Measurements from ENCODE around the gene GTF3C4.

The GTF3C4 gene

GRCh38 chr9:132730054-132731033 lies 60.1 kb downstream of the GTF3C4 start:
- Histone ChIP-seq H3K27me3 (ENCODE audit: insufficient read depth, poor library complexity, severe bottlenecking) (no peaks in the 10 kb centered on the region), H3K27ac (replicated peaks) (no peak overlapping the region), H3K4me3 (replicated peaks; ENCODE audit: insufficient read depth, low read length) (no peak overlapping the region)
- no peak for DNase-seq (ENCODE audit: low read depth in 1 of 2, low spot score in 1 of 2)
- TF ChIP-seq REST (IDR thresholded peaks at IDR 0.05; ENCODE audit: insufficient replicate concordance, low read depth) (no peak), POLR2AphosphoS5 (IDR thresholded peaks at IDR 0.05; ENCODE audit: low read depth) (no peak), CTCF (IDR thresholded peaks at IDR 0.05; ENCODE audit: insufficient read depth, low read length) (no peak), SPI1 (IDR thresholded peaks at IDR 0.05; ENCODE audit: borderline replicate concordance, low read depth) (no peak), GABPA (IDR thresholded peaks at IDR 0.05; ENCODE audit: low read depth) (no peak)

GRCh38 chr9:132731230-132731629 lies 61.0 kb downstream of the GTF3C4 start:
- no peak for TF ChIP-seq POLR2AphosphoS5 (IDR thresholded peaks at IDR 0.05; ENCODE audit: low read depth)
- TF ChIP-seq REST (IDR thresholded peaks at IDR 0.05; ENCODE audit: insufficient replicate concordance, low read depth) = no peak
- TF ChIP-seq CTCF (IDR thresholded peaks at IDR 0.05; ENCODE audit: insufficient read depth, low read length) = no peak
- no peak for TF ChIP-seq SPI1 (IDR thresholded peaks at IDR 0.05; ENCODE audit: borderline replicate concordance, low read depth)
- no peak for TF ChIP-seq GABPA (IDR thresholded peaks at IDR 0.05; ENCODE audit: low read depth)
- Histone ChIP-seq H3K4me3 (replicated peaks; ENCODE audit: insufficient read depth, low read length) (no peak overlapping the region), H3K27ac (replicated peaks) (no peak overlapping the region), H3K27me3 (ENCODE audit: insufficient read depth, poor library complexity, severe bottlenecking) (no peaks in the 10 kb centered on the region)
- no peak for DNase-seq (ENCODE audit: low read depth in 1 of 2, low spot score in 1 of 2)

- DNase-seq (ENCODE audit: low read depth in 1 of 2, low spot score in 1 of 2) = no peak
- peaks cover 2% of the 10 kb centered on the region for H3K27me3 ChIP-seq (ENCODE audit: insufficient read depth, poor library complexity, severe bottlenecking)
- H3K27ac ChIP-seq (replicated peaks) = no peak overlapping the region
- no peak overlapping the region for H3K4me3 ChIP-seq (replicated peaks; ENCODE audit: insufficient read depth, low read length)
- TF ChIP-seq REST (IDR thresholded peaks at IDR 0.05; ENCODE audit: insufficient replicate concordance, low read depth) (no peak), CTCF (IDR thresholded peaks at IDR 0.05; ENCODE audit: insufficient read depth, low read length) (no peak), GABPA (IDR thresholded peaks at IDR 0.05; ENCODE audit: low read depth) (no peak), POLR2AphosphoS5 (IDR thresholded peaks at IDR 0.05; ENCODE audit: low read depth) (no peak), SPI1 (IDR thresholded peaks at IDR 0.05; ENCODE audit: borderline replicate concordance, low read depth) (no peak)
Measured at GRCh38 chr9:132732326-132733259, 62.3 kb downstream of the GTF3C4 start.

Measured in HL-60 (cell line).